ENCODE results near the gene KCNG2.

- TF ChIP-seq, protein P1, sequence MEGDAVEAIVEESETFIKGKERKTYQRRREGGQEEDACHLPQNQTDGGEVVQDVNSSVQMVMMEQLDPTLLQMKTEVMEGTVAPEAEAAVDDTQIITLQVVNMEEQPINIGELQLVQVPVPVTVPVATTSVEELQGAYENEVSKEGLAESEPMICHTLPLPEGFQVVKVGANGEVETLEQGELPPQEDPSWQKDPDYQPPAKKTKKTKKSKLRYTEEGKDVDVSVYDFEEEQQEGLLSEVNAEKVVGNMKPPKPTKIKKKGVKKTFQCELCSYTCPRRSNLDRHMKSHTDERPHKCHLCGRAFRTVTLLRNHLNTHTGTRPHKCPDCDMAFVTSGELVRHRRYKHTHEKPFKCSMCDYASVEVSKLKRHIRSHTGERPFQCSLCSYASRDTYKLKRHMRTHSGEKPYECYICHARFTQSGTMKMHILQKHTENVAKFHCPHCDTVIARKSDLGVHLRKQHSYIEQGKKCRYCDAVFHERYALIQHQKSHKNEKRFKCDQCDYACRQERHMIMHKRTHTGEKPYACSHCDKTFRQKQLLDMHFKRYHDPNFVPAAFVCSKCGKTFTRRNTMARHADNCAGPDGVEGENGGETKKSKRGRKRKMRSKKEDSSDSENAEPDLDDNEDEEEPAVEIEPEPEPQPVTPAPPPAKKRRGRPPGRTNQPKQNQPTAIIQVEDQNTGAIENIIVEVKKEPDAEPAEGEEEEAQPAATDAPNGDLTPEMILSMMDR (IDR thresholded peaks at IDR 0.05; ENCODE audit: poor library complexity): no peak
- TF ChIP-seq EZH2 (IDR thresholded peaks at IDR 0.05; ENCODE audit: borderline replicate concordance): no peak
These were observed 11.9 kb upstream of the KCNG2 start for GRCh38 chr18:79785831-79786230.
